Activated T-cell treated with anti-CD3 and anti-CD28 coated beads, Interleukin-2, amount 50 U/mL, for 24 hours (primary cell): ENCODE results near the gene NOS3.

ENCODE experiments used
- DNase-seq: peaks from one replicate; pipeline ENCODE4 v3.0.0-alpha.2; 2020
- H3K27ac Mint-ChIP-seq: 2 replicates; pipeline ENCODE4 v1.8.0; 2020; ENCODE audit warnings: mild to moderate bottlenecking, mixed read lengths
- H3K27me3 Mint-ChIP-seq: 2 replicates; pipeline ENCODE4 v1.8.0; 2020; ENCODE audit warnings: mixed read lengths
- H3K36me3 Mint-ChIP-seq: 2 replicates; pipeline ENCODE4 v1.8.0; 2020; ENCODE audit warnings: low read depth, mixed read lengths
- H3K4me1 Mint-ChIP-seq: 2 replicates; pipeline ENCODE4 v1.8.0; 2020; ENCODE audit warnings: low read depth, mixed read lengths
- H3K4me3 Mint-ChIP-seq: 2 replicates; pipeline ENCODE4 v1.8.0; 2020; ENCODE audit warnings: mild to moderate bottlenecking, moderate library complexity, mixed read lengths
- H3K9me3 Mint-ChIP-seq: 2 replicates; pipeline ENCODE4 v1.8.0; 2020; ENCODE audit warnings: mixed read lengths

Gene NOS3

DNA sequence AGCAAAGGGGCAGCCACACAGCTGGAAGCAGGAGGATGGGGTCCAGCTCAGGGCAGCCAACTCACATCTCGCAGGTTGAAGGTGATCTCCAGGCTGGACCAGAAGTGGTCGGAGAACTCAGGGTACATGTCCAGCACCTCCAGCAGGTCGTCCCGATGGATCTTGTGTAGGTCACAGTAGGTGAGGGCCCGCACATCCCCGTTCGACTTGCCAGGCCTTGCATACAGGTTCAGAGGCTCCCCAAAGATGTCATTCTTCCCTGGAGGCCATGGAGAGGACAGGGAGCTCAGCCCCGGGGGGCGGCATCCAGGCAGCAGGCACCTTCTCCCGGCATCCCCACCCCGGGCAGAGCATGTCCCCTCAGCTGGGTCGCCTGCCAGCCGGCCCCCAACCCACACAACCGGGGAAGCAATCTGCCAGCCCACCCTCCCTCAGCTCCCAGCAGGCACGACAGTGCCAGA, 42.0 kb upstream of the NOS3 start:
- Mint-ChIP-seq H3K27ac (no peak overlapping the region), H3K9me3 (no peaks in the 10 kb centered on the region), H3K36me3 (no peaks in the 10 kb centered on the region), H3K27me3 (peaks cover 12% of the 10 kb centered on the region), H3K4me1 (no peaks in the 10 kb centered on the region), H3K4me3 (no peak overlapping the region)
- DNase-seq = peak; percentile 16

DNA sequence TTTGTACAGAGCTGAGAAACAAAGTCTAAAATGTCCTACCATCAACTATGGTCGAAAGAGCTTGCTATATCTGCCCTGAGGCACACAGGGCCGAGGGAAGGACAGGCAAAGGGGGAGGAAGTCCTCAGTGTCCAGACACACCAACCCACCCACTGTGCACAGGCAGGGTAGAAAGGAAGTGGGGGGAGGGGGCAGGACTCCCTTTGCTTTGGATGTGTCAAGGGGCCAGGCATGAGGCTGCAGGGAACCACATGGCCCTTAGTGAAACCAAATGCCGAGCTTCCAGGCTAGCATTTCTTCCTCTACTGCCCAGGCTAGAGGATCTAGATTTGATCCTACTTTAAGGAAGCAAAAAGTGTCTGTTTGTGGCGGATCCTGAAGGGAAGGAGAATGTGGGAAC, 41.3 kb upstream of the NOS3 start:
- DNase-seq = peak; percentile 15
- Mint-ChIP-seq H3K4me1 (no peaks in the 10 kb centered on the region), H3K36me3 (no peaks in the 10 kb centered on the region), H3K27ac (no peak overlapping the region), H3K4me3 (no peak overlapping the region), H3K27me3 (peaks cover 15% of the 10 kb centered on the region), H3K9me3 (no peaks in the 10 kb centered on the region)

DNA sequence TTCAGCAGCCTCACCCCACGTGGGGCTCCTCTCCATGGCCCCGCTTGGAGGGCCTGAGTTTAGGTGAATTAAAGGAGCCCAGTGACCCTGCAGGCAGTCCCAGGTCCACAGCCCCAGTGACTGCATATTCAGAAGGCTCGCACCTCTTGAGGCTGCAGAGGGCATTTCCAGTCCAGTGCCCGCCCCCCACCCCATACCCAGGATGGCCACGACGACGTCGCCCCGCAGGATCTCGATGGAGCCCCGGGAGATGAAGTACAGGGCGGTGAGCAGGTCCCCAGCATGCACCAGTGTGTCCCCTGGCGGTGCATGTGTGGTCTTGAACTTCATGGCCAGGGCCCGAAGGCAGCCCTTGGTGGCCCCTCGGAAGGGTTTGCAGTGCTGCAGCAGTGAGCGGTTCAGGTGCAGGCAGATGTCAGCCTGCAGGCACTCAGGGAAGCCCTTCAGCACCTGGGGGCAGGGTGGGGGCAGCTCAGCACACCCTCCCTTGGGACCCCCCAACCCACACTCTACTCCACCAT, 40.8 kb upstream of the NOS3 start:
- DNase-seq = no peak
- H3K4me3 Mint-ChIP-seq = no peak overlapping the region
- peaks cover 20% of the 10 kb centered on the region for H3K27me3 Mint-ChIP-seq
- no peak overlapping the region for H3K27ac Mint-ChIP-seq
- H3K4me1 Mint-ChIP-seq = no peaks in the 10 kb centered on the region
- H3K9me3 Mint-ChIP-seq = no peaks in the 10 kb centered on the region
- H3K36me3 Mint-ChIP-seq = no peaks in the 10 kb centered on the region

DNA sequence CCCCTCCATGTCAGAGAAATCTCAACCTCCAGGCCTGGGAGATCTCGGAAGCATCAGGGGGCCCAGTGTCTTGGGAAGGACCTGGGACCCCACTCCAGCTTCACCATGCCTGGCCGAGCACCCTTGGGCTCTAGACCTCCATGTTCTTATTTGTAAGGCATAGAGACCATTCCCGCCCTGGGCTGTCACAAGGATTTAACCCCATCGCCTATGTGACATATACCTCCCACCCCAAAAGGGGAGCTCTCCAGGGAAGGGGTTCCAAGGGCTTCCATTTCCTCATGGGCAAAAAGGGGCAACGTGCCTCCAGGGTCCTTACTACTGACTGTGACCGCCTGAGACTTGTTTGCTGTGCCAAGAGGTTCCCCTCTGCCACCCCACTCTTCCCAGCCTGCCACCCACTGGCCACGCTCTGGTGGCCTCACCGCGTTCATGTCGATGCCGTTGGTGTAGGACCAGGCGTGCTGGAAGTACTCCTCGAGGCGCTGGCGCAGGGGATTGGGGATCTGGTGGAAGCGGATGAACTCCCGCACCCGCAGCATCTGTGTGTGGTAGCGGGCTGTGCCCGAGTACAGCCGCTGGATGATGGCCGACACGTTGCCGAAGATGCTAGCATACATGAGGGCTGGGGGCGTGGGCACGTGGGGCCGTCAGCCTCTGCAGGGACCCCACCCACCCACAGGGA, 40.2 kb upstream of the NOS3 start:
- no peak for DNase-seq
- H3K36me3 Mint-ChIP-seq = no peaks in the 10 kb centered on the region
- H3K4me1 Mint-ChIP-seq = no peaks in the 10 kb centered on the region
- peaks cover 20% of the 10 kb centered on the region for H3K27me3 Mint-ChIP-seq
- H3K4me3 Mint-ChIP-seq = no peak overlapping the region
- H3K27ac Mint-ChIP-seq = no peak overlapping the region
- H3K9me3 Mint-ChIP-seq = no peaks in the 10 kb centered on the region

DNA sequence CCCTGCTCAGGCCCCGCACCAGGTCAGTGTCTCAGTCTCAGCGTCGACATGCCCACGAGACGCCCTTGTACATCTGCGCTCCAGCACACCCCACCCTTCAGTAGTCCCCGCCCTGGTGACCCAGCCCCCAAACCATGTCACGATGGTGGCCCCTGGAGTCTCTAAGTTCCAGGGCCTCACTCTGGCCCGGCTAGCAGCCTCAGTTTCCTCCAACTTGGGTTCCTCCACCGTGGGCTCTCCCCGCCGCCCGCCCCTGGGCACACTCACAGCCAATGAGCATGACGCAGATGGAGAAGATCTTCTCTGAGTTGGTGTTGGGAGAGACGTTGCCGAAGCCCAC, 39.7 kb upstream of the NOS3 start:
- H3K4me1 Mint-ChIP-seq = peaks cover 2% of the 10 kb centered on the region
- no peak overlapping the region for H3K27ac Mint-ChIP-seq
- H3K4me3 Mint-ChIP-seq = no peak overlapping the region
- no peaks in the 10 kb centered on the region for H3K9me3 Mint-ChIP-seq
- DNase-seq = no peak
- H3K36me3 Mint-ChIP-seq = no peaks in the 10 kb centered on the region
- H3K27me3 Mint-ChIP-seq = peaks cover 24% of the 10 kb centered on the region

DNA sequence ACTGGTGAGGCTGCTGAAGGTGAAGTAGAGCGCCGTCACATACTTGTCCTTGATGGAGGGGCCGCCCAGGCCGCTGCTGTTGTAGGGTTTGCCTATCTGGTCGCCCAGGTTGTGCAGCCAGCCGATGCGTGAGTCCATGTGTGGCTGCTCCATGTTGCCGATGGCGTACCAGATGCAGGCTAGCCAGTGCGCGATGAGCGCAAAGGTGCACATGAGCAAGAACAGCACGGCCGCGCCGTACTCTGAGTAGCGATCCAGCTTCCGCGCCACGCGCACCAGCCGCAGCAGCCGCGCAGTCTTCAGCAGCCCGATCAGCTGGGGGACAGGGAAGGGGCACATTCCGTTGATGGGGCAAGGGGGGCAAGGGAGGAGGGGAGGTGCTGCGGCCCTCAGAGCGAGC, 39.3 kb upstream of the NOS3 start:
- H3K4me1 Mint-ChIP-seq = peaks cover 2% of the 10 kb centered on the region
- no peaks in the 10 kb centered on the region for H3K36me3 Mint-ChIP-seq
- no peak for DNase-seq
- H3K4me3 Mint-ChIP-seq = no peak overlapping the region
- peaks cover 26% of the 10 kb centered on the region for H3K27me3 Mint-ChIP-seq
- H3K9me3 Mint-ChIP-seq = no peaks in the 10 kb centered on the region
- no peak overlapping the region for H3K27ac Mint-ChIP-seq

DNA sequence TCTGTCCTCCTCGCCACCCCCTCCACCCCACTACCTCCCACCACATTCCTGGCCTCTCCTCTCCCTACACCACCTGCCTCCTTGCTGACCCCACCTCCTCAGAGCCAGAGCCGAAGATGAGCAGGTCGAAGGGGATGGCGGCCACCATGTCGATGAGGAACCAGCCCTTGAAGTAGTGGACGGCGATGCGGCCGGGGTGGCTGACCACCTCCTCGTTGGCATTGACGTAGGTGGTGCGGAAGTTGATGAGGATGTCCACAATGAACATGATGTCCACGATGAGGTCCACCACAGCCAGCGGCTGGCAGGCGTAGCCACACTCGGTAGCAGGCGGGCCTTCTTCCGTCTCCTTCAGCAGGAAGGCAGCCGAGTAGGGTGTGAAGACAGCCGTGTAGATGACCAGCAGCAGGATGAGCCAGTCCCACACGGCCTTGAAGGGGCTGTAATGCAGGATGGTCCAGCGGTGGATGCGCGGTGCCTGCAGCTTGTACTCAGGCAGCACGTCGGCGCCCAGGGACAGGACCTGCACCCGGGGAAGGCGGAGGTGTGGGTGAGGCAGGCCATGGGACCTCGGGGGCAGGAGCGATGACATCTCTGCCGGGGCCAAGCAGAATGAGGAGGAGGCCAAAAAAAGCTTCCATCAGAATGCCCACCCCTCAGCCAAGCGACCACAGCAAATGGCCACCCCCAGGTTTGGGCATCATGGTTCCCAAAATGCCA, 38.3 kb upstream of the NOS3 start:
- H3K36me3 Mint-ChIP-seq = no peaks in the 10 kb centered on the region
- H3K27ac Mint-ChIP-seq = no peak overlapping the region
- H3K27me3 Mint-ChIP-seq = peaks cover 33% of the 10 kb centered on the region

DNA sequence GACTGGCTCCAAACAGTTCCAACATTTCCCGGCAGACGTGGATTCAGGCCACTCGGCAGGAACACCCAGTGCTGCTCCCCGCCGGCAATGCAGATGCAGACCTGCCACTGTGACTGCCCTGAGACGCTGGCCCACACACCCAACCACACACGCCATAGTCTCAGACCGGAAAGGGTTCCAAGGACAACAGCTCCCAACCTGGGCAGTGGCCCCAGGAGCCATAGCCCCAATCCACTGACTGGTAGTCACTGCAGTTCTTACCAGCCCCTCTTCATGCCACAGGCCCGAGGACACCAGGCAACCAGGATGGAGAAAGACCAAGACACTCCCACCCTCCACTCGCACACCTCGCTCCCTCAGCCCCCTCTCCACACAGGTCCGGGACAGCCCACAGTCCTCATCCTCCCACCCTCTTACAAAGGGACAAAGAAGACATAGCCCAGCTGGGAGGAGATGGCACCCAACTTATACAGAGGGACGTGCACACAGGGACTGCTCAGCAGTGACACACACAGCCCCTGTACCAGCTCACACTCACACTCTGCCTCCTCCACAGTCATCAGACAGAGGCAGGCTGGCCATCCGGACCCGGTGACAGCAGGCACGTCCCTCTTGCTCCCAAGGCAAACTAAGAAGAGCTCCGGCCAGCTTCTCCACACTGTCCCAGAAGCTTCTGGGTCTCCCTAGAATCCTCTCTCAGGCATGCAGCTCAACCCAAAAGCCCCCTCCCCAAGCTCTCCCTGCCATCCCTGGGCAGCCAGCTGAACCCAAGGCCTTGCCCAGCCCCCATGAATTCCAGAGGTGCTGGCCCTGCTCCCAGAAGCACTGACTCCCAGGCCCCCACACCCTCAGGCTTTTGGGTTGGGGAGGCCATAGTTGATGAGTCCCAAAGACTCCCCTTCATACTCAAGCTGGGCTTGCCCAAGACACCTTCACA, 37.5 kb upstream of the NOS3 start:
- Mint-ChIP-seq H3K27me3 (peaks cover 33% of the 10 kb centered on the region), H3K27ac (no peak overlapping the region), H3K9me3 (no peaks in the 10 kb centered on the region), H3K4me1 (peaks cover 4% of the 10 kb centered on the region), H3K4me3 (no peak overlapping the region), H3K36me3 (no peaks in the 10 kb centered on the region)
- no peak for DNase-seq

More for the DNA sequence above, 38.3 kb upstream of the NOS3 start:
- peaks cover 4% of the 10 kb centered on the region for H3K4me1 Mint-ChIP-seq
- DNase-seq = no peak
- no peaks in the 10 kb centered on the region for H3K9me3 Mint-ChIP-seq
- no peak overlapping the region for H3K4me3 Mint-ChIP-seq

DNA sequence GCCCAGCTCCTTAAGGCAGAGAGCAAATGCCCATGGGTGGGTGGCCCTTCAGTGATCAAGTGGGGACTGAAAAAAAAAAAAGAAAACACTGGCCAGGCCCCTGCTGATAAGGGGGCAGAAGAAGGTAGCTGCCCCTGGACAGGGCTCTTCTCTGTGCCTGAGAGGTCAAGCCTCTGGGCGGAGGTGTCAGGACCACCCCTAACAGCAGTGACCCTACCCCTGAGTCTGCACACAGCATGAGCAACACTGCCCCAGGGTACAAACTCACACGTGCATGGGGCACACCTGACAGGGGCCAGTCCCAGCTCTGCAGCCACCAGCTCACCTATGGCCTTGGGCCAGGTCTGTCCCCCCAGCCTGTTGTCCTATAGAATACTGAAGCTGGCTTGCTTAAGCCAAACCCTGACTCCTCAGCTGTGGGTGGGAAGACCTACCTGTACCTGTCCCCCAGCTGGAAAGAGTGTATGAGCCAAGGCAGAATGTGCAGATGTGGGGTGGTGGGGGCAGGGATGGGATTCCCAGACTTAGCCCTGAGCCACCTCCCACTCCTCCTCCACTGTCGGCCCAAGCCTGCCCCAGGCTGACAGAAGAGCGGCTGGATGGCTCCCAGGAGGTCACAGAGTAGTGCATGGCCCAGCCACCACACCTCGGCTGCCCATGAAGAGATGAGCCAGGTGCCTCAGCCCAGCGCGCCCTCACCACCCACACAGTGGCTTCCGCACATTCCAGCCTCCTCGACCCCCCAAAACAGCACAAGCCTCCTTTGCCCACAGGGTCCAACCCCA, 36.4 kb upstream of the NOS3 start:
- Mint-ChIP-seq H3K4me1 (peaks cover 6% of the 10 kb centered on the region), H3K36me3 (no peaks in the 10 kb centered on the region), H3K9me3 (no peaks in the 10 kb centered on the region), H3K4me3 (no peak overlapping the region), H3K27ac (no peak overlapping the region), H3K27me3 (peaks cover 39% of the 10 kb centered on the region)
- DNase-seq = no peak

DNA sequence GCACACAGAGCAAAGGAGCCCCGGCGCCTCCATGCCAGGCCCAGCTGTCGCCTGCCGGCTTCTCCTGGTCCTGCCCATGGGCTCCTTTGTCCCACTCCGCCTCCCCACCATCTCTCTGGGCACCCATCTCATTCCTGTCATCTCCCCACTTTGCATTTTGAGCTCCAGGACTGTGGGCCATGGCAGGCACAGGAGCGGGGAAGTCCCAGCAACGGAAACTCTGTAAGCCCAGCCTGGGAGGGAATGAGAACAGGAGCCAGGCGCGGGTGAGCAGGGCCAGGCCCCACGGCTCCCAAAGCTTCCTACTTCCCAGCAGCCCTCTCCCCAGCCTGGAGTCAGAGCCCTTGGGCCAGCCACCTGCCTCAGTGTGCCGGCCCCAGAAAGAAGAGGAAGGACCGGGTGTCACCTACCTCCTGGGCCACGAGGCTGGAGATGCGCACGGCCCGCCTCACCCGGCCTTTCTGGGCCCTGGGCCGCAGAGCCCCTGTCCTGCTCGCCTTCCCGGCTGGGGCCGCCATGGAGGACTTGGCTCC, 35.8 kb upstream of the NOS3 start:
- Mint-ChIP-seq H3K27me3 (peaks cover 45% of the 10 kb centered on the region), H3K4me3 (no peak overlapping the region), H3K9me3 (no peaks in the 10 kb centered on the region), H3K4me1 (peaks cover 8% of the 10 kb centered on the region), H3K27ac (no peak overlapping the region), H3K36me3 (no peaks in the 10 kb centered on the region)
- no peak for DNase-seq

DNA sequence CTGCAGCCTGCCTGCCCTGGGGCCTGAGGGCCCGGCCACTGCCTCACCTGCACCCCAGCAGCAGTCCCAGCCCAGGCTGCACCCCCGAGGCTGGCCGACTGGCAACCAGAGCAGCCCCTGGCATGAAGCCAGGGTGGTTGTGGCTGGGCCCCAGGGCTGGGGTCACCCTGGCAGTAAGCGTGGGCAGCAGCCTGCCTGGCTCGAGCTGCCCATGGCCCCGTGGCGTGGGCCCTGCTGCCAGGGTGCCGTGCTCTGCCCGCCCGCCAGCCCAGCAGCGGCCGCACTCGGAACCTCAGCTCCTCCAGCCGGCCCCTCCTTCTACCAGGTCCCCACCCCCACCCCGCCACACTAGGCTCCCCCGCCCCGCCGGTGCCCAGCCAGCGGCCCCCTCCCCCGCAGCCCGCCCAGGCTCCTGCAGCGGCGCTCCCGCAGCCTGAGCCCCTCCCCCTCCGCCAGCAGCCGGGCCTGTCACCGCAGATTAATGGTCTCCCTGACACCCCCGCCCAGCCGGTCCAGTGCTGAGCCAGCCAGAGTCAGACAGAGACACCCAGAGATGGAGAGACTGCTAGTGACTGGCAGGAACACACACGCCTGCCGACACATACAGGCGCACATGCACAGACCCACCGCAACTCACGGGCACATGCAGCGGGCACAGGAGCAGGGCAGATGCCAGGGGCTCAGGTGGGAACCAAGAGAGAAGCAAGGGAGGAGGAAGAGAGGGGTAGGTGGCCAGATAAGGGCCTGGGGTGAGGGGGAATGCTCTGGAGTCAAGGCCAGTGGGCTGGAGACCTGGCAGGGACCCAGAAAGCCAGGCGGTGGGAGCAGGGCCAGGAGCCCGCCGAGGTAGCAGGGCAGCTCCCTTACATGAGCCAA, 35.1 kb upstream of the NOS3 start:
- Mint-ChIP-seq H3K4me3 (no peak overlapping the region), H3K36me3 (no peaks in the 10 kb centered on the region), H3K27ac (no peak overlapping the region), H3K9me3 (no peaks in the 10 kb centered on the region), H3K4me1 (peaks cover 8% of the 10 kb centered on the region), H3K27me3 (peaks cover 49% of the 10 kb centered on the region)
- DNase-seq = no peak

DNA sequence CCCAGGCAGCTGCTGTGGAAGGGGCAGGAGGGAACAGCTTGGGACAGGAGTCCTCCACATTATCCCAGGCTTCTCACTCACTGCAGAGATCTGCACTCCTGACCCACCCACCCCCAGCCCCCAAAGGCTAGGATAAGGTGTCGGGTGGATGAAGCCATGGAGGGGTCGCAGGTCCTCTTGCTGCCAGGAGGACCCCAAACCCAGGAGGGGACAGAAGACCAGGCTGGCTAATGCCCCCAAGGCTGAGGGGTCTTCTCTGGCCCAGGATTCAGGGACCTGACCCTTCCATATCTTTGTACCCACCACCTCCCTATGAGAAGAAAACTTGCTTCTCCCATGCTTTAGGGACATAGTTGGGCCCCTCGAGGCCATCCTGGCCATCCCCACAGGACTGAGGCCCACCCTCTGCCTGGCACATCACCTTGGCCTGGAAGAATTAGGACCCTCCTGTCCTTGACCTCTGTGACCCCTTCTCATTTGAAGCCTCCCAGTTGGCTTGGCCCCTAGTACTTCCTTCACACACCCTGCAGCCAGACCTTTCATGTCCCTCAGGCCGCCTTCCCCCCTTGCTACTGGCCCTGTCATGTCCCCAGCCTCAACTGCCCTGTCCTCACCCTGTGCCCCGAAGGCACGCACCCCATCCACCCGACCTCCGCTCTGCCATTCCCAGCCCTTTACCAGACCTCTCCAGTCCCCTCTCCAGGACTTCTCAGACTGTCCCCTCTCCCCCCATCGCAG, 34.3 kb upstream of the NOS3 start:
- Mint-ChIP-seq H3K27me3 (peaks cover 52% of the 10 kb centered on the region), H3K9me3 (no peaks in the 10 kb centered on the region)

More for the DNA sequence above, 34.3 kb upstream of the NOS3 start:
- H3K36me3 Mint-ChIP-seq = no peaks in the 10 kb centered on the region
- H3K4me1 Mint-ChIP-seq = peaks cover 8% of the 10 kb centered on the region
- no peak for DNase-seq
- H3K27ac Mint-ChIP-seq = no peak overlapping the region
- no peak overlapping the region for H3K4me3 Mint-ChIP-seq
